ACC112 (cell line): ENCODE measurements around the gene SLC13A3.

Source experiments
- H2AFZ ChIP-seq: fragments of 200-600 bp; sonication (generic); one replicate; pipeline ENCODE4 v1.6.0; 2017; ENCODE audit warnings: antibody characterized with exemption, low read length; ENCODE audit not compliant: unreplicated experiment
- H3K27ac ChIP-seq: fragments of 200-600 bp; sonication (generic); 2 replicates; pipeline ENCODE4 v1.5.1; 2014; ENCODE audit warnings: low read depth, mild to moderate bottlenecking, antibody characterized with exemption, low read length, moderate library complexity
- H3K27me3 ChIP-seq: fragments of 200-600 bp; sonication (generic); 2 replicates; pipeline ENCODE4 v1.6.1; 2014; ENCODE audit warnings: mild to moderate bottlenecking, antibody characterized with exemption, low read length, moderate library complexity, mixed read lengths; ENCODE audit not compliant: insufficient read depth
- H3K36me3 ChIP-seq: fragments of 200-600 bp; sonication (generic); 2 replicates; pipeline ENCODE4 v1.6.1; 2016; ENCODE audit warnings: mild to moderate bottlenecking, antibody characterized with exemption, low read length, moderate library complexity, mixed read lengths; ENCODE audit not compliant: insufficient read depth
- H3K4me1 ChIP-seq: fragments of 200-600 bp; sonication (generic); one replicate; pipeline ENCODE4 v1.6.1; 2016; ENCODE audit warnings: low read length, mixed read lengths; ENCODE audit not compliant: insufficient read depth, unreplicated experiment, control insufficient read depth
- H3K4me3 ChIP-seq: fragments of 200-600 bp; sonication (generic); 2 replicates; pipeline ENCODE4 v1.5.1; 2014; ENCODE audit warnings: mild to moderate bottlenecking, low read depth, low read length
- H3K79me2 ChIP-seq: fragments of 200-600 bp; sonication (generic); one replicate; pipeline ENCODE4 v1.6.0; 2016; ENCODE audit warnings: low read length; ENCODE audit not compliant: control insufficient read depth, unreplicated experiment, insufficient read depth

SLC13A3 gene

DNA sequence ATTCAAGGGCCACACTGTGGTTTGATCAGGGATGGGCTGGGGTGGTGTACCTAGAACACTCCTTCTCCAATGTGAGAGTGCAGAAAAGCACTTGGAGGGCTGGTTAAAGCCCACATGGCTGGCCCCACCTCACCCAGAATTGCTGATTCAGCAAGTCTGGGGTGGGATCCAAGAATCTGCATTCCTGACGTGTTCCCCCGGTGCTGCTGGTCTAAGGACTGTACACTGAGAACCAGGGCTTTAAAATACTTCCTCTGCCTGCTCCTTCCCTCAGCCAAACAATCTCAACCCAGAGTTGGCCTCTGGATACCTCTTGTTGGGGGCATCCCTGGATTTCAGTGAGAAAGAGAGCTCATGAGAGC is 87.4 kb downstream of the SLC13A3 start:
- no peak overlapping the region for H3K27ac ChIP-seq
- no peaks in the 10 kb centered on the region for H3K79me2 ChIP-seq
- no peaks in the 10 kb centered on the region for H3K36me3 ChIP-seq
- H3K4me3 ChIP-seq = no peak overlapping the region
- H3K4me1 ChIP-seq = peaks cover 4% of the 10 kb centered on the region
- no peak overlapping the region for H2AFZ ChIP-seq
- H3K27me3 ChIP-seq = no peaks in the 10 kb centered on the region

DNA sequence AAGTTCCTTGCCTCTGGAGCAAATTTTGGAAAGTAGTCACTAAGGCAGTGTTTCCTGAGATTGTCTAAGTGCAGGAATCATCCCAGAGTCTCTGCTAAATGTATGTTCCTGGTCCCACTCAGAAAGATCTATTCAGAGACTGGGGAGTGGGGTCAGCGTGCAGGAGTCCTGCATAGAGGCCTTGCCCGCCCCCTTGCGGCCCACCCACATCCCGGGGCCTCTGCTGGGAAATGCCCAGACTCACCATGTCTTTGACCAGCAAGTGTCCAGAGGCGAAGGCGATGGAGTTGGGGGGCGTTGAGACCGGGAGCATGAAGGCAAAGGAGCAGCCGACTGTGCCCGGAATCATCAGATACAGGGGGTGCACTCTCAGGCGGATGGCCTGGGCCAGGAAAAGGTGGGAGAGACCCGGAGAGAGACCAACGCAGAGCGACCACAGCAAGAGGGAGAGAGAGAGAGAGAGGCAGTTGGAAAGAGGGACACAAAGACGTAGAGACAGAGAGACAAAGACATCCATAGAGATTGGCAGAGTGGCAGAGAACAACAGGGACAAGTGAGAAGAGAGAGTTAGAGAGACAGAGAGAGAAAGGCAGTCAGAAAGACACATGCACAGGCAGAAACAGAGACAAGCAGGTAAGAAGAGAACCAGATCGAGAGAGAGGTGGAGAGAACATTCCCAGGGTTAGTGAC is 87.9 kb downstream of the SLC13A3 start:
- Histone ChIP-seq H3K4me1 (peaks cover 8% of the 10 kb centered on the region), H2AFZ (peak overlapping the region; percentile 78), H3K27ac (no peak overlapping the region), H3K4me3 (peak overlapping the region; percentile 64), H3K36me3 (no peaks in the 10 kb centered on the region), H3K79me2 (no peaks in the 10 kb centered on the region), H3K27me3 (no peaks in the 10 kb centered on the region)

DNA sequence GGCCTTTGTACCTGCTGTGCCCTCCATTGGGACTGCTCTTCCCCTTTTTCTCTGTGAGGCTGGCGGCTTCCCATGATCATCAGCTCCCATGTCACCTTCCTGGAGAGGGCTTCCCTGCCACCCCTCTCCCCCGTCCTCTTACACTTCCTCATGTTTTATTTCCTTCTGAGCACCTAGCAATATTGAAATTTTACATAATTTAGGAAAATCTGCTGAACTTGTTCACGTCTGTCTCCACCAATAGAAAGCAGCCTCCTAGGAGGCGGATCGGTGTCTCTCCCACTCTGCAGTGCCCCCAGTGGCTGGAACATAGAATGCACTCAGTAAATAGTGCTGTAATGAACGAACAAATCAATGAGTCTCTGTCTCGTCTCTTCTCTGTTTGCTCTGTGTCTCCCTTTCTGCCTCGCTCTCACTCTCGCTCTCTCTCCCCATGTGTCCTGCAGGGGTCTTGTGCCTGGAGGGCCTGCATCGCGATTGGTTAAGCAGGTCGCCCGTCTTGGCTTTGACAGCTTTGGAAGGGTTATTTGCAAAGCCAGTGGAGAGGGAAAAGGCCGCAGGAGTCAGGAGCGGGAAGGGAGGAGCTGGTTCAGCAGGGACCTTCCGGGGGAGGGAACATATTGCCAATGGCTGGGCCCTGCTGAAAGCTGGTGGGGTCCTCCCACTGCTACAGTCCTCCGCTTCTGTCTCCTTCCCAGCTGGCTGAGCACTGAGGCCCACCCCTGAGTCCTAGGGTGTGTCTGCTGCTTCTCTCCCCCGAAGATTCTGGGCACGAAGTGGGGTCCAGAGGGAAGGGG is 88.7 kb downstream of the SLC13A3 start:
- no peaks in the 10 kb centered on the region for H3K79me2 ChIP-seq
- no peaks in the 10 kb centered on the region for H3K27me3 ChIP-seq
- H3K4me1 ChIP-seq = peaks cover 15% of the 10 kb centered on the region
- H3K36me3 ChIP-seq = no peaks in the 10 kb centered on the region
- H3K27ac ChIP-seq = no peak overlapping the region
- peak overlapping the region; percentile 78 for H2AFZ ChIP-seq
- H3K4me3 ChIP-seq = peak overlapping the region; percentile 64

GRCh38 chr20:46562009-46562372 is 89.3 kb downstream of the SLC13A3 start:
- Histone ChIP-seq H3K79me2 (no peaks in the 10 kb centered on the region), H3K4me1 (peaks cover 20% of the 10 kb centered on the region), H3K4me3 (peak overlapping the region; percentile 64), H2AFZ (peak overlapping the region; percentile 1), H3K36me3 (no peaks in the 10 kb centered on the region), H3K27ac (no peak overlapping the region), H3K27me3 (no peaks in the 10 kb centered on the region)

DNA sequence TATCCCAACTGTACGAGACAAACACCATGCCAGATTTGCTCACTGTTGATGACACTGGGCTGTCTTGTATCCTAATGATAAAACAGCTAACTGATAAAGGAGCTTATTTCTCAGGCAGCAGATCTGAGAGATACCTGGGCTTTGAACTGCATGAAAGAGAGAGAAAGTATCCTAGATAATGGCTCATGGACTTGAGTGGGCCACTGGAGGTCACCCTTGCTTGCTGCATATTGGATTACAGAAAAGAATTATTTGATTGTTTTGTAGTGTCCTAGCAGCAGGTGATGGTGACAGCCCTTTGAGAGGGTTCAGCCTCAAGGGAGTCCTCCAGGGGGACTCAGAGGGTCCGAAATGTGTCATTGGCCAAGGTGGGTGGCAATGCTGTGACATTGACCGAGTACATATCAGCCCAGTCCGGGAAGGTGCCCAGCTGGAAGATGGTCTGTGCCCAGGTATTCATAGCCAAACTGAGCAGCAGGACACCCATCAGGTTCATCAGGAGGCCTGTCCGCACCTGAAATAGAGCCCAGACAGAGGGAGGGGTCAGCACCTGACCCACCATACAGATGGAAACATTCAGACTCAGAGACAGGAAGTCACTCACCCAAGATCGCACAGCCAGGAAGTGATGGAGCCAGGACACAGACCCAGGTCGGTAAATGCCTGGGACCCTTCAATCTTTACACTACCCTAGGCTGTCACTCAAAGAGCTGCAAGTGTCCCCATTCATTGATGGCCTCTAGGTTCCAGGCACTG is 91.4 kb downstream of the SLC13A3 start:
- no peaks in the 10 kb centered on the region for H3K79me2 ChIP-seq
- no peak overlapping the region for H2AFZ ChIP-seq
- H3K27me3 ChIP-seq = no peaks in the 10 kb centered on the region
- no peaks in the 10 kb centered on the region for H3K36me3 ChIP-seq
- peaks cover 23% of the 10 kb centered on the region for H3K4me1 ChIP-seq
- H3K4me3 ChIP-seq = no peak overlapping the region
- no peak overlapping the region for H3K27ac ChIP-seq

DNA sequence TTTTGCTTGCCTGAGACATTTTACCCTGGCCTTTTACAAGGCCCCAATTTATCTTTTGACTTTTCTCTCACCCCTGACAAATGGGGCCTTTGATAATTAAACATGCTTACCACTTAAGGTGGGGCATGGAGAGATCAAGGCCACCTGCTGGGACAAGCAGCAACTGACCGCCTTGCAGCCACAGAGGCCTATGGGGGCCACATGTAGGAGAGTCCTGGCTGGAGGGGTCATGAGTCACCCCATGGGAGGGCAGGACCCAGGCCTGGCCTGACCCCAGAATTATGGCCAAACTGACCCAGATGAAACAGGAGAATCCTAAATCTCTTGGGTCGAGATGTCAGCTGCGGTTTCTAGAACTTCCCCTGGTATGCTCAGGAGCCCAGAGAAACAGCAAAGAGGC is 92.3 kb downstream of the SLC13A3 start:
- Histone ChIP-seq H3K27ac (peak overlapping the region; percentile 10; the same call in 1 of the 2 replicates), H3K79me2 (no peaks in the 10 kb centered on the region), H3K4me3 (no peak overlapping the region), H3K4me1 (peaks cover 23% of the 10 kb centered on the region), H3K27me3 (no peaks in the 10 kb centered on the region), H3K36me3 (no peaks in the 10 kb centered on the region), H2AFZ (no peak overlapping the region)

- peaks cover 23% of the 10 kb centered on the region for H3K4me1 ChIP-seq
Measured at GRCh38 chr20:46558511-46558959, 92.7 kb downstream of the SLC13A3 start.

DNA sequence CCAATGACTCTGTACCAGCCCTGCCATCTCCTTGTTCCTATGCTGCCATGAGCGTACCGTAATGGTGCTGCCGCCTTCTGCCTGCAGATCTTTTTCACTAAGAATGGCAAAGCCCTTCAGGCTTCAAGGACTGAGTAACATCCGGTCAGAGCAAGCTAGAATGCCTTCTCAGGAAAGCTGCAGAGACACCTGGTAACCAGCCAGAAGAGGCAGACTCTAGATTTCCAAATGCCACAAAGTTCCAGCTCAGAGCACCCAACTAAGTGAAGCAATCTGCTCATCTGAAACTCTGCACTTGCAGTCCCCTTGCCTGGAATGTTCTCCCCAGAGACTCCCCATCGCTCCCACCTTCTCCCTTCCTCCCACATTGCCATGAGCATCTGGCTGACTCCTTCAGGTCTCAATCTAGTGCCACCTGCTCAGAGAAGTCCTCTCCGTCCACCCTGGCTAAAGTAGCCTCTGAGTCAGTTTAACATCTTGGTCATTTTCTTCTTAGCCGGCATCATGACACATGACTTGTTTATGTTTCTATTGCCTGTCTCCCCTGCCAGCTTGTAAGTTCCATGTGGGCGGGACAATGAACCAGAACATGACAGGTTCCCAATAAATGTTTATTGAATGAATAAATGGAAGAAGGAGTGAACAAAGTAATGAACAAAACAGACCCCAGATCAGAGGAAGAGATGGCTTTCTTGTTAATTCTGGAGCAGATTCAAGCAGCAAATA is 93.9 kb downstream of the SLC13A3 start:
- H2AFZ ChIP-seq = no peak overlapping the region
- H3K4me1 ChIP-seq = peaks cover 23% of the 10 kb centered on the region
- no peaks in the 10 kb centered on the region for H3K79me2 ChIP-seq
- no peaks in the 10 kb centered on the region for H3K36me3 ChIP-seq
- H3K27me3 ChIP-seq = no peaks in the 10 kb centered on the region
- H3K27ac ChIP-seq = peak overlapping the region; percentile 43; the same call in 1 of the 2 replicates
- H3K4me3 ChIP-seq = no peak overlapping the region

More at GRCh38 chr20:46558511-46558959, 92.7 kb downstream of the SLC13A3 start:
- Histone ChIP-seq H3K4me3 (no peak overlapping the region), H3K27ac (peak overlapping the region; percentile 43; the same call in 1 of the 2 replicates), H3K27me3 (no peaks in the 10 kb centered on the region), H2AFZ (no peak overlapping the region), H3K36me3 (no peaks in the 10 kb centered on the region), H3K79me2 (no peaks in the 10 kb centered on the region)

- H3K27ac ChIP-seq = no peak overlapping the region
- H3K4me1 ChIP-seq = peaks cover 23% of the 10 kb centered on the region
- H3K4me3 ChIP-seq = no peak overlapping the region
- H3K27me3 ChIP-seq = no peaks in the 10 kb centered on the region
- H3K36me3 ChIP-seq = no peaks in the 10 kb centered on the region
- H3K79me2 ChIP-seq = no peaks in the 10 kb centered on the region
- H2AFZ ChIP-seq = no peak overlapping the region
Measured at GRCh38 chr20:46555370-46555956, 95.8 kb downstream of the SLC13A3 start.

DNA sequence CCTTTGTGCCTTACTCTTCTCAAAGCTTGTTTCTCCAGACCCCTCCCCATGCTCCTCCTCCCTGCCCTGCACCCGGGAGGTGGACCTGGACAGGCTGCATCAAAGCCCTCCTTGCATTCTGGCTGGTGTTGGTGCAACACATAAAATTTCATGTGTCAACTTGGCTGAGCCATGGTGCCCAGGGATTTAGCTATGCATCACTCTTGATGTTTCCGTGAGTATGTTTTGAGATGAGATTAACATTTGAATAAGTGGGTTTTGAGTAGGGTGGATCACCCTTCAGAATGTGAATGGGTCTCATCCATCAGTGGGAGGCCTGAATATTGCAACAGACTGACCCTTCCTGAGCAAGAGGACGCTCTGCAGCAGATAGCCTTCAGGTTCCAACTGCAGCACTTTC is 96.4 kb downstream of the SLC13A3 start:
- Histone ChIP-seq H3K36me3 (no peaks in the 10 kb centered on the region), H3K27ac (no peak overlapping the region), H3K4me3 (no peak overlapping the region), H3K27me3 (no peaks in the 10 kb centered on the region), H2AFZ (no peak overlapping the region), H3K79me2 (no peaks in the 10 kb centered on the region), H3K4me1 (peaks cover 23% of the 10 kb centered on the region)
